HG03139 (cell line): ENCODE results near the gene PALLD.
"Not testable (repeated sequence)": the region's sequence is repeated elsewhere in the genome, so short reads cannot be mapped to it uniquely, and the experiment has no call there.

Experiments
- ATAC-seq: cut with Tn5 transposase; IDR thresholded peaks from one replicate; pipeline ENCODE4 v1.9.1; 2021; ENCODE audit not compliant: unreplicated experiment

PALLD gene

GRCh38 chr4:168490711-168491110 lies 6.1 kb upstream of the PALLD start:
- no peak for ATAC-seq

- ATAC-seq = no peak
Measured at GRCh38 chr4:168491563-168491962, 5.3 kb upstream of the PALLD start.

GRCh38 chr4:168498251-168498650 lies 1.4 kb downstream of the PALLD start:
- no peak for ATAC-seq

- no peak for ATAC-seq
Measured at GRCh38 chr4:168499241-168499640, 2.4 kb downstream of the PALLD start.

GRCh38 chr4:168501407-168501806 lies 4.6 kb downstream of the PALLD start:
- ATAC-seq = no peak

GRCh38 chr4:168502861-168503260 lies 6.0 kb downstream of the PALLD start:
- ATAC-seq = no peak

- no peak for ATAC-seq
Measured at GRCh38 chr4:168503652-168504362, 7.0 kb downstream of the PALLD start.

- ATAC-seq = no peak
Measured at GRCh38 chr4:168504526-168504925, 7.7 kb downstream of the PALLD start.

- ATAC-seq = no peak
Measured at GRCh38 chr4:168506014-168506413, 9.2 kb downstream of the PALLD start.

- no peak for ATAC-seq
Measured at GRCh38 chr4:168507178-168507815, 10.4 kb downstream of the PALLD start.

- no peak for ATAC-seq
Measured at GRCh38 chr4:168508683-168509082, 11.8 kb downstream of the PALLD start.

- ATAC-seq = no peak
Measured at GRCh38 chr4:168509786-168510185, 12.9 kb downstream of the PALLD start.

GRCh38 chr4:168511780-168512489 lies 15.1 kb downstream of the PALLD start:
- ATAC-seq = no peak

GRCh38 chr4:168513826-168514225 lies 17.0 kb downstream of the PALLD start:
- ATAC-seq = not testable (repeated sequence)

- ATAC-seq = no peak
Measured at GRCh38 chr4:168514249-168514852, 17.5 kb downstream of the PALLD start.

- ATAC-seq = no peak
Measured at GRCh38 chr4:168515222-168516011, 18.6 kb downstream of the PALLD start.

- no peak for ATAC-seq
Measured at GRCh38 chr4:168516841-168517240, 20.0 kb downstream of the PALLD start.

GRCh38 chr4:168519576-168519975 lies 22.7 kb downstream of the PALLD start:
- ATAC-seq = no peak

GRCh38 chr4:168521721-168522120 lies 24.9 kb downstream of the PALLD start:
- no peak for ATAC-seq

GRCh38 chr4:168522356-168522755 lies 25.5 kb downstream of the PALLD start:
- no peak for ATAC-seq
